GM19438 (cell line): ENCODE measurements around the gene SAFB.
A peak's percentile ranks its signal among the peaks of the same experiment; 100 is the strongest.
"Not testable (repeated sequence)": the region's sequence is repeated elsewhere in the genome, so short reads cannot be mapped to it uniquely, and the experiment has no call there.

ENCODE experiments used
- ATAC-seq: cut with Tn5 transposase; IDR thresholded peaks from one replicate; pipeline ENCODE4 v1.9.1; 2021; ENCODE audit warnings: low read depth; ENCODE audit not compliant: unreplicated experiment

SAFB gene

DNA sequence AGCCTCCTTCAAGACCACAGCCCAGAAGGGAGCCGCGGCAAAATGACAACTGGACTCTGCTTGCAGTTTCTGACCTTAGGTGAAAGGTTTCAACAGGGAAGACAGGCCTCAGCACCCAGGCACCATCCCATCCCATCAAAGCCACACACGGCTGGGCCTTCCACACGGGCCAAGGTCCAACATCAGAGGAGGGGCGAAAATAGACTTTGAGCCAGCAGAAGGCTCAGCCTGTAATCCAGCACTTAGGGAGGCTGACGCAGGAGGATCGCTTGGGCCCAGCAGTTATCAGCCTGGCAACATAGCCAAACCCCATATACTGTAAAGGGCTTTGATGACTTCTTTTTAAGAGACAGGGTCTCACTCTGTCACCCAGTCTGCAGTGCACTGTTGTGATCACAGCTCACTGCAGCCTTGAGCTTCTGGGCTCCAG is 28.3 kb upstream of the SAFB start:
- no peak for ATAC-seq

DNA sequence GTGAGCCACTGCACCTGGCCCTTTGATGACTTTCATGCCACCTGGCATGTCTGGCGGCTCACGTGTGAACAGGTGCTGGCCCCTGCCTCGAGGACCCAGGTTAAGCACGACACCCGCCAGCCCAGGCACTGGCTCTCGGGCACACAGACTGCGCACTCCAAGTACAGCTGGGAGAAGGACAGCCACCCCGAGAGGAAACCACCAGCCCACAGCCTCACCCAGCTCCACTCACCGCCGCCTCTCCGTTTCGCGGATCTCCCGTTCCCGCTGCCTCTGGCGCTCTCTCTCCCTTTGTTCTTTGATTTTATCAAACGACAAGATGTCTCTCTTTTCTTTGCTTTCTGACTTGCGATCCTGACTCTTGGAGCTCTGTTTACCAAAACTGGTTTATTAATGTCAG is 27.8 kb upstream of the SAFB start:
- no peak for ATAC-seq

DNA sequence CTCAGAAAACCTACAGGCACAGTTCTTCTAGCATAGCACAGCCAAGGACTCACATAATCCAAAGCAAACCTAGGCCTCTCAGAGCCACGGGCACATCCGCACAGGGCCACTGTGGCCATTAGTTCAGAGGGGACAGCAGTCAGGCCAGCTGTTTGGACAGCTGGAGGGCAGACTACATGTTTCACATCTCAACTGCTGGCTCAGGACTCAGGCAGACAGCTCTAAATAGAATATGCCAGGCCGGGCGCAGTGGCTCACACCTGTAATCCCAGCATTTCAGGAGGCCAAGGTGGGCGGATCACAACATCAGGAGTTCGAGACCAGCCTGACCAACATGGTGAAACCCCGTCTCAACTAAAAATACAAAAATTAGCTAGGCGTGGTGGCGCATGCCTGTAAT is 27.1 kb upstream of the SAFB start:
- no peak for ATAC-seq

DNA sequence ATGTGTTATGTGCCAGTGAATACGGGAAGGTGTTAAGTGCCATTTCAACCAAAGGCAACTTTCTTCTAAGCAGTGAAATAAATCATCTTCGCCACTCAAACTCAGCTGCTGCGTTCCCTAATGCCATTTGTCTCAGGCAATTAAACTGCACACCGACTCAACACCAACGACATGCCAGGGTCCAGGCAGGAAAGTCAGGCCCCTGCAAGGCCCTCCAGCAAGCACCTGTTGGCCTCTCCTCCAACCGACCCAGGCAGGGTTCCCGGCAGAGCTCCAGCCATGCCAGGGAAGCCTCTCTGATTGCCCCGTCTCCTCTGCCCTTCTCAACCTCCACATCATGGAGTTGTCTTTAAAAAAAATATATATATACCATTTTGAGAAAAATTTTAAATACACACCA is 22.1 kb upstream of the SAFB start:
- no peak for ATAC-seq

DNA sequence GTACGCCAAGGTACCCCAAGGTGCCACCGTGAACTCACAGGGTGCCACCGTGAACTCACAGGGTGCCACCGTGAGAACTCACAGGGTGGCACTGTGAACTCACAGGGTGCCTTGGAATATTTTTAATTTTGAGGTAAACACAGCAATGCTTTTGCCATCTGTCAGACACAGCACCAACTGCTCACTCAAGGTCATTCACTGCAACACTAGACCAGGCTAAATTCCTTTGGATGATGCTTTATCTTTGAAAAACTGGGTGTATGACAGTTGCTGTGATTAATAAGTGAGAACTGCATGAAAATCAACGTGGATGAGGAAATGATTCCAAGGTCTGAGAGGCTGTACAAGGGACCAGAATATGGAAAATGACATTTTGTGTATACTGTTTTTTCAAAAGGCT is 19.3 kb upstream of the SAFB start:
- no peak for ATAC-seq

DNA sequence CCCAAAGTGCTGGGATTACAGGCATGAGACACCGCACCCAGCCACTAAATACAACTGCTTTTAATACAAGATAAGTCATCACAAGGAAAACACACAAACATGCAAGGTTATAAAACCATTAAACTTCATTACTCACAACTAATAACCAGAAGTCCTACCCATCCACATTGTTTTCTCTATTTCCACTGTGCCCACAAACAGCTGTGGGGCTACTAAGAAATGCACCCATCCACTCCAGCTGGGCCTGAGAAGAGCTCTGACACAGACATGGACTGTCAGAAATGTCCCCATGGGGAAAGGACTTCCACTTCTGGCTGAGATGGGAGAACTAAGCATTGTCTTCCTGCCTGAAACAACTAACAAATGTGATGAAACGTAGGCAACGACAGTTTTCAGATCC is 17.5 kb upstream of the SAFB start:
- ATAC-seq: no peak

DNA sequence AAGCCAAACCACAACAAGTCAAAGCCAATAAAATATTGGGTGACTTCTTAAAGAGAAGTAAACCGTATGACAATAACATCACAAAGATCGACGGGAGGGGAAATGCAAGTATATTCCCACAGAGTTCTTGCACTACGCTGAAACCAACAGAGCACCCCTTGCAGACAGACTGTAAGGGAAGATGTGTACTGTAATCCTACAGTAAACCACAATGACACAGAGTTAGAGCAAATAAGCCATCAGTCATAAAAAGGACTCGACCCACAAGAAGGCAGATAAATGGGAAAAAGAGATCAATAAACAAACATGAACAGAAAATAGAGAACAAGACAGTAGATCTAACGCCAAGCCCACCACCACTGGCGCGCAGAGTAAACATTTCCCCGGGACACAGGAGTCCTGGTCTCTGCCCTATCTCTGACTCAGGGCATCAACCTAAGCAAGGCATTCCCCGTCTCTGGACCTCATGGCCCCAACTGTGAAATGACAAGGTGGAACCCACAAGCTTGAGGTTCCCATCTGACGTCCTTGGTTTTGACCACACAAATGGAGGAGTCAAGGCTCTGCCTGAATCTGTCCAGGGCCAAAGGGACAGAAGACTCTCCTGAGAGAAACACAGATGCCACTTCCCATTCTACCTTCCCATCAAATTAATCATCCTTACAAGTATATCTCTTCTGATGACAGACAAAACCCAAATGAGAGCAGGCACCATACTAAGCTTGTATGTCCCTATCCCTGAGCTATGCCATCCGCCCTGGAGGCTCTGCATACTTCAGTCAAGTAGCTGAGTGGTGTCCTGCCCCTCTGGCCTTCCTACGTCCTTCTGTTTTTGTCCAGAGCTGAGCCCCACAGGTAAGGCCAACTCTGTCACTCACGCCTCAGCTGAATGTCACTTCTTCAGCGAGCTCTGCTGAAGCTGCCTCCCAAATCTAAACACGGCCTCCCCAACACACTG is 15.3 kb upstream of the SAFB start:
- ATAC-seq: no peak

DNA sequence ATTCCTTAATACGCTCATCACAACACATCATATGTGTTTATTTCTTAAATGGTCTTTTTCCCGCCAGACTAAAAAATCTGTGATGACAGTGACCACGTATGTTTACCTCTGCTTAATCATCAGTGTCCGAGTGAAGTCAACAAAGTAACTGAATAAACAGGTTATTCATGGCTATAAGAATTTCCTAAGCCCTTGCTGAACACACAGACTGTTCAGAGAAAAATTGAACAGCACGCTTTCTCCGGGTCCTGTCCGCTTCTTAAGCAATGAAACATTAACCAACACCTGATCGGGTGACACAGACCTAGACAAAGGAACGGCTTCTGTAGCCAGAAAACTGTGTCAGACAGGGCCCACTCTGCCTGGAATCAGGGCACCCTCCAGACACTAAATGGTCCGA is 14.6 kb upstream of the SAFB start:
- no peak for ATAC-seq

DNA sequence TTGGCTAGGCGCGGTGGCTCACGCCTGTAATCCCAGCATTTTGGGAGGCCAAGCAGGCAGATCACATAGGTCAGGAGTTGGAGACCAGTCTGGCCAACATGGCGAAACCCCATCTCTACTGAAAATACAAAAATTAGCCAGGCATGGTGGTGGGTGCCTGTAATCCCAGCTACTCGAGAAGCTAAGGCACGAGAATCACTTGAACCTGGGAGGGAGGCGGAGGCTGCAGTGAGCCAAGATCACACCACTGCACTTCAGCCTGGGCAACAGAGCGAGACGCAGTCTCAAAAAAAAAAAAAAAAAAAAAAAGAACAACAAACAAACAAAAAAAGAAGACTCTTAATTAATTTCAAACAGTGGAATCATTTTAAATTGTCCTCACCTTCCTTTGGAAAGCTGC is 14.1 kb upstream of the SAFB start:
- not testable (repeated sequence) for ATAC-seq

DNA sequence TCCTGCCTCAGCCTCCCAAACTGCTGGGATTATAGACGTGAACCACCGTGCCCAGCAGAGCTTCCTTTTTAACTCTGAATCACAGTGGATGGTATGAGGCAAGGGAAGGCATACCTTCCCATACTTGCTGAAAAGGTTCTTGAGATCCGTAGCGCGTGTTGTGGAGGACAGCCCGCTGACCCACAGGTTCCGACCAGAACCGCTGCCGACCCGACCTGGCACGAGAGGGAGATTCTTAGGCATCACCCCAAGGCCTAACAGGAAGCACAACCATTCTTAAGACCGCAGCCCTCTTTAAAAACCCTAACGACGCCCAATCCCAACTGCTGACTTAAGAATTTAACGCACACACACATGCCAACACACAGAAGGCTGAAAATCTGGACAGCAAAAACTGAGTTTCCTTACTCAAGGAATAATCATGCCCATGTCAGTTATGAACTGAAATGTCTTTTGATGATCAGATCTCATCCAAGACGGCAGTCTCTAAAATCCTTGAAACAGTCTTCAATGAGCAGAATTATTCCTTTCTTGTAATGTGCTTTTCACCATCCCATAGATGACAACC is 12.9 kb upstream of the SAFB start:
- no peak for ATAC-seq

DNA sequence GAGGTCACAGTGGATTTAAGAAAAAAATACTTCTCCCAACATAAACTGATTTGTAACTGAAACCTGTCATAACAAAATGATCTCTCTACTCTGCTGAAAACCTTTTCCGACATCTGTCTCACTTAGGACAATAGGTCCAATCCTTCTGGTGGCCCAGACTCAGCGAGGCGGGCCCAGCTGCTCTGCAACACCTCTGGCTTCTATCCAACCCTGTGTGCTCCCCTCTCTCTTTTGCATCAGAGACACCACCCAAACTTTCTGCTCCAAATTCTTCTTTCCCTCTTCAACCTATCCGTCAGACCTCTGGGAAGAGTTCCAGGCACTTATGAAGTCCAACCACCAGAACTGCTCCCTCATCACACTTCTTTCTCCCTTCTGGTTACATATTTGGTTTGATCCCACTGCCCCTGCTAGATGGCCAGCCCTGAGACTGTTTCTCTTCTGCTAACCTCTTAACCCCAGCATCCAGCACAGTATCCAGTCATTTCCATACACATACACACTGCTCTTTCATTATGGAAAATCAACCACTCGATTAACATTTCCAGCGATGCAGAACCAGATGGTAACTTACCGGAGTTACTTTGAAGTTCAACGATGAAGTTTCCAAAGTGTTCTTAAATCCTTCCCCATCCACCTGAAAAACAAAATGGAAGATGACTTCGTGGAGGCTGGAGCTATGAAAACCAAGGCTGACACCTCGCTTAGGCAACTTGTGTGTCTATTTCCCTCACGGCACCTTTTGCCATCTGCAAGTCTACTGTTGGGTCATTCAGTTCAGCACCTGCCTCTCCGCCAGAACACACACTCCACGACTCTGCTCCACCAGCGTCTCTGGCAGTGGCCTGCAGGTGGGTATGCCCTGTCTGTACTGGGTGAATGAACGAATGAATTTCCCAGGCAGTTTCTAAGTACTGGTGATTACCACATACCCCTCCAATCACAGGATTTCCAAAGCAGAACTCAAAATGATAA is 9.7 kb upstream of the SAFB start:
- no peak for ATAC-seq

DNA sequence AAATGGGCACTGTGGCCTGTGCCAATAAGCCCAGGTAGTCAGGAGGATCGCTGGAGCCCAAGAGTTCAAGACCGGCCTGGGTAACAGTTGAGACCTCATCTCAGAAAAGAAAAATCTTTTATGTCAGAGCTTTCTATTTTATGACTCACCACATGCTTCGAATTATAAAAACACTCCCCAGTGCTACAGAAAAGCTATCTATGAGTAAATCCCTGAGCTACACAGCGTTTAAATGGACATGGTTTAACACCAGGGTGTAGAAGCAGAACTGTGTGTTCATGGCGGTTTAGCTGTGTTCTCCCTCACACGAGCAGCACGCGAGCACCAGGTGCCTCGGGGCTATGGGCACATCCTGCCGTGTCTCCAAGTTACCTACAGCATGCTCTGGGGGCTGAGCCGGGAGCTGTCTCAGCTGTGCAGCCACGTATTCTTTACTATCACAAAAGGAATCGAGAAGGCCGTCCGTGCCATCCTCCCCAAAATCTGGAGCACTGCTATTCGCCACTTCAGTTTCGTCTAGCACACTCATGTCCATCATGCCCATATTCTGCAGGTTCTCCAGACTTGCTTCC is 7.0 kb upstream of the SAFB start:
- no peak for ATAC-seq

DNA sequence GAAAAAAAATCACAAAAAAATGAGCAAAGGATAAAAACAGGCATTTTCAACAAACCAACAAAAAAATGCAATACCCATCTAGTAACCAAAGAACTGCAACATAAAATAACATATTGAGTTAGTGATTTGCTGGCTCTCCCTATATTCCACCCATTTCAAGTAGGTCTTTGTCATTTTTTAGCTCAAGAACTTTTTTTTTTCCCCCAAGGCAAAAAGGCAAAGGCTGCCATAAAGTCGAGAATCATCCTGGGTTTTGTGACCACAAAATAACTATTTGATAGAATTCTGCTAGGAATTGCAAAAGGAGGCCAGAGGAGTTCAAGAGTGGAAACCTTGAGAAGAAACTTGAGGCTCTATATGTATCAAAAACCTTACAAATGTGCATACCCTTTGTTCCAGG is 5.8 kb upstream of the SAFB start:
- ATAC-seq: no peak

DNA sequence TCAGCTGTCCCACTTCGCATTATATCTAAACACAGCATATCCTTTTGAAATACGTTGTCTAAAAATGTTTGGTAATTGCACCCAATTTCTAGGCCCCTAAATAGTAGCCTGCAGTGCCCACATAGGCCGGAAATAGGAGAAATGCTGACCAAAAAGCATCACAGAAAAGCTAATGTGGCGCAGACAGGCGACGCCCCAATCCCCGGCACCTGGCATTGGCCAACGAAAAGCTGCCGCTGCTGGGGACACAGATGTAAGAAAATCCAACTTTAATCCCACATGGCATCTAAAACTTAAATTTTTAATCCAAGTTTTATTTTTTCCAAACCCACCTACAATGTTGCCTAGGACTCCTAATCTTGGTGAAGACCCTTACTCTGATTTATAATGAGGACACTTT is 4.3 kb upstream of the SAFB start:
- no peak for ATAC-seq

DNA sequence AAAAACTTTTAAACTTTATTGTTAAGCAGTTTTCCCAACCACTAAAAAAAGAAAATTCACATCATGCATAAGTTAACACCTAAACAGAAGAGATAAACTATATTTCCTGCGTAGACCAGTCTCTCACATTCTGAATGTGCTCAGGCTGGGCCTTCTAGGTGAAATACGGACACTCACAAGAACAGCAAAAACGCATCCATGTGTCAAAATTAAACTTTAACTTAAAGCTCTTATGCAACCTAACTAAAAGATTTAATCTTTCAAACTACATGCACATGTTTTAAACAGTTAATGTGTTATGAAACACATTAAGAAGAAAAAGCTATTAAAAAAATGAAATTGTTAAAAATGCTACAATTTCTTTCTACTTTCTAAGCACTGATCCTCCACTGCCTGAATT is 2.9 kb upstream of the SAFB start:
- no peak for ATAC-seq

DNA sequence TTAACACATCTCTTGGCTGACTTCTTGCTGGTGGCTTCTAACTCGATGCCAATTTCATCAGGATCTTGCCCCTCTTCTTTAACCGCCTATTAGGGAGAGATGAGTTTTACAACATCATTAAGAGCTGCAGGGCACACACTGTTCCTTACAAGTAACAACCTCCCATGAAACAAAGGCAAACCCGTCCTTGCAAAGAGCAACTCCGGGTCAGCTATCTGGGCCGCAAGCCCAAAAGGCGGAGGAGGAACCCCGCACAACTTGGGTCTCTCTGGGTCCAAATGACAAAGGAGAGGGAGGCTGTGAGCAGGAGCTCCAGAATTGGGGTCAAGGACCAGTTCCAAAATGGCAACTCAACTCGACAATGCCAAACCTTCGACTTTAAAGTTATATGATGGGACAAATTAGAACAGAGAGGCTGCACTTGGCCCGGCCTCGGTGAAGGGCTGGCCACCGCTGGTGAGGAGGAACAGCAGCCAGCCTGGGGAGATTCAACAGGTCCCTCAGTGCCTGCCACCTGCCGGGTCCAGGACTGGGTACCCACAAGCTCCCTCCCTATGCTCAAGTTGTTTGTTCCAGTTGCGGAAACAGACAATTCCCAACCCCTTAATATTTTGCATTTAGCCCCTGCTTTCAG is 1.5 kb upstream of the SAFB start:
- no peak for ATAC-seq

DNA sequence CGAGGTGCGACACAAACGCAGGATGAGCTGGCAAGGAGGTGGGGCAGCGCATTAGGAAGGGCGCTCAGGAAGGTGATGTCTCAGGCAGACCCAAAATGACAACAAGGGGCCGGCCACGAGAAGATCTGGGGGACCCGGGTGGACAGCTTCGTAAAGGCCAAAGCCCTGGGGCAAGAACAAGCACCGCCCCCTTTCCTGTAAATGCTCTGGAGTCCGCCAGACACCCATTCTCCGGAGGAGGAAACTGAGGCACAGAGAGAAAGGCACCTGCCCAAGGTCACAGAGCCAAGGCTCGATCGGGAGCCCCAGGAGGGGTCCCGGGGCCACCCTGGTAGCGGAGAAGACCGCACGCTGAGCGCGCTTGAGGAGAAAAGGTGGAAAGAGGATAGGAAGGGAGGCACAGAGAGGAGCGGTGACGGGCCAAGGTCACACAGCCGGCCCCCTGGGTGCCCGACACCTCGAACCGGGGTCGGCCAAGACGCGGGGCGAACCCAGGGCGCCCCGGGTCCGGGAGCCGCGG is 878 bp upstream of the SAFB start:
- ATAC-seq: no peak

DNA sequence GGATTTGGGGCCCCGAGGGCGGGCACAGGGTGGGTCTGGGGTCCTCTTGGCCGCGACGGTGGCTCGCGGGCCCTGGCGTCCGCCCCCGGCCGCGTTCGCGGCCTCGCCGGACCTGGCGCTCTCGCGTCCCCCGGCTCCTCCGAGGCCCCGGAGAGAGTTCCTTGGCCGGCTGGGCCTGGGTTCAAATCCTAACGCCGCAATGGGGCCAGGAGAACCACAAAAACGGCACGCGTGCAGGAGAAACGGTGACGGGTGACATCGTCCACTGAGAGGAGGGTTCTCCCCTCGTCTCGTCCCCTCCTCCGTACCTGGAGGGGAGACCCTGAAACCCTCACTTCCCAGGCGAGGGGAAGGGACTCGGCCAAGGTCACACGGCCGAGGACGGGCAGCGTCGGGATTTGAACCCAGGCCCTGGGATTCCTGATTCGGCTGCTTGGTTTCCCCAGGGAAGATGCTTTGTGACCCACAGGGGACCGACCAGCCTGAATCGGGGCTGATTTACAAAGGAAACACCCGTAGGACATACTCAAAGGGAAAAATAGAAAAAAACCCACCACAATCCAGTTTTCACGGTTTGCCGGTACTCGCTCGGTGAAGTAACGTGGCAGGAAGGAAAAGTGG is 624 bp downstream of the SAFB start:
- peak; percentile 2 for ATAC-seq

DNA sequence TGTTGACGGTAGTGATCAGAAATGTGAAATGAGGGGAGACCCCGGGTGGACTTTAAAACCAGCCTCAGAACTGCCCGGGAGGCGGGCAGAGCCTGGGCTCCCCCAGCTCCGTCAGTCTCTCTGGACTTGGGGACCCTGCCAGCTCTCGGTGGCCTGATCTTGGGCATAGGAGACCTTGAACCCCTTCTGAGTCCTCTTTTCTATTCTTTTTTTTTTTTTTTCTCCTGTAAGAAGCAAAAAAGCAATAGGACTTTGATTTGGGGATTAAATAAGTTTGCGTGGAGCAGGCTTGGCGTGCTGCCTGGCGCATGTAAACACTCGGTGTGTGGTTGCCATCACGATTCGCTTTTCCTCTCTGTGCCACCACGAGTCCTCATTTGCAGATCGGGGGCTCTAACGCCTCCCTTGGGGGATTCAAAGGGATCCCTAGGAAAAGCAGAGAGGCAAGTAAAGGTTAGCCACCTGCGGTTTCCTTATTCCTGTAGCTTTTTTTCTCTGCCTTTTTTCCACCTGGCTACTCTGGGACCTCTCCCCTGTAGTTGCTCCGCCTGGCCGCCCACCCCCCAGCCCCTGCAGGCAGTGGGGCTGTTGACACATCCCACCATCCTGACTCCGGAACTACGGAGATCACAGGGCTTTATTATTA is 1.3 kb downstream of the SAFB start:
- no peak for ATAC-seq
